ENCODE measurements around the gene RASA3.
"Not testable (repeated sequence)": the region's sequence is repeated elsewhere in the genome, so short reads cannot be mapped to it uniquely, and the experiment has no call there.

Gene RASA3

GRCh38 chr13:114140906-114141250, 8.5 kb upstream of the RASA3 start:
- DNase-seq, result no peak

GRCh38 chr13:114140131-114140905, 7.9 kb upstream of the RASA3 start:
- no peak for DNase-seq

GRCh38 chr13:114136576-114136975, 4.2 kb upstream of the RASA3 start:
- DNase-seq, result no peak

- no peak for DNase-seq
These were observed 3.3 kb upstream of the RASA3 start for GRCh38 chr13:114135731-114136171.

GRCh38 chr13:114134944-114135610, 2.7 kb upstream of the RASA3 start:
- DNase-seq, result no peak

GRCh38 chr13:114134111-114134943, 1.9 kb upstream of the RASA3 start:
- no peak for DNase-seq

GRCh38 chr13:114133552-114133951, 1.1 kb upstream of the RASA3 start:
- DNase-seq, result not testable (repeated sequence)

- not testable (repeated sequence) for DNase-seq
These were observed 703 bp upstream of the RASA3 start for GRCh38 chr13:114133126-114133525.

GRCh38 chr13:114131583-114132418, 622 bp downstream of the RASA3 start:
- peak; percentile 41 for DNase-seq

GRCh38 chr13:114130837-114131582, 1.4 kb downstream of the RASA3 start:
- DNase-seq, result peak; percentile 94

GRCh38 chr13:114130131-114130836, 2.1 kb downstream of the RASA3 start:
- peak; percentile 17 for DNase-seq

GRCh38 chr13:114129649-114130062, 2.8 kb downstream of the RASA3 start:
- no peak for DNase-seq

- peak; percentile 93 for DNase-seq
These were observed 3.5 kb downstream of the RASA3 start for GRCh38 chr13:114128624-114129522.

GRCh38 chr13:114128348-114128623, 4.1 kb downstream of the RASA3 start:
- no peak for DNase-seq

- no peak for DNase-seq
These were observed 4.7 kb downstream of the RASA3 start for GRCh38 chr13:114127473-114128347.

- no peak for DNase-seq
These were observed 5.5 kb downstream of the RASA3 start for GRCh38 chr13:114126789-114127472.

GRCh38 chr13:114126086-114126485, 6.3 kb downstream of the RASA3 start:
- DNase-seq, result not testable (repeated sequence)

GRCh38 chr13:114125589-114125988, 6.8 kb downstream of the RASA3 start:
- no peak for DNase-seq

GRCh38 chr13:114124921-114125320, 7.5 kb downstream of the RASA3 start:
- peak; percentile 77 for DNase-seq

Data from EL (cell line).